H1 (cell line): ENCODE data around the gene RGS13.

Experiments used
- BRCA1 ChIP-seq: IDR thresholded peaks from 2 replicates; pipeline ENCODE4 v1.6.1; 2012; ENCODE audit warnings: low read depth, low read length, improper control_type of control experiment
- CBX5 ChIP-seq: fragments of 300-800, 300-1000 bp; sonication (generic); IDR thresholded peaks from 2 replicates; pipeline ENCODE4 v1.7.1; 2016; ENCODE audit warnings: antibody characterized with exemption, low read length, low read depth
- CREB1 ChIP-seq: IDR thresholded peaks from 2 replicates; pipeline ENCODE4 v1.6.1; 2012; ENCODE audit warnings: inconsistent platforms
- EZH2 ChIP-seq: fragments of 200-600 bp; sonication (generic); IDR thresholded peaks from 2 replicates; pipeline ENCODE4 v1.7.1; 2012; ENCODE audit warnings: low read depth, mild to moderate bottlenecking, moderate library complexity, low read length, inconsistent platforms; ENCODE audit not compliant: severe bottlenecking
- GABPA ChIP-seq: IDR thresholded peaks from 2 replicates; pipeline ENCODE4 v1.6.1; 2011; ENCODE audit warnings: mild to moderate bottlenecking, low read length, moderate library complexity, borderline replicate concordance; ENCODE audit not compliant: insufficient read depth
- NRF1 ChIP-seq: IDR thresholded peaks from 2 replicates; pipeline ENCODE4 v1.6.1; 2011; ENCODE audit warnings: mild to moderate bottlenecking, low read depth, low read length, improper control_type of control experiment
- POLR2A ChIP-seq, 2 experiments: IDR thresholded peaks; 1 replicate in 1 of 2; 2 replicates in 1 of 2; pipeline ENCODE4 v1.6.1; 2011; ENCODE audit warnings: low read depth in 2 of 2, low read length in 2 of 2, mild to moderate bottlenecking in 2 of 2; ENCODE audit errors: control extremely low read depth in 1 of 2
- TEAD4 ChIP-seq: IDR thresholded peaks from 2 replicates; pipeline ENCODE4 v1.6.1; 2012; ENCODE audit warnings: low read depth, low read length, inconsistent platforms, mixed read lengths
- ZNF274 ChIP-seq: IDR thresholded peaks from 2 replicates; pipeline ENCODE4 v1.7.0; 2012; ENCODE audit warnings: low read length, borderline replicate concordance; ENCODE audit errors: extremely low read depth
- TF ChIP-seq, protein P1 (sequence below), 3 experiments: IDR thresholded peaks; 1 replicate in 2 of 3; 2 replicates in 1 of 3; pipeline versions ENCODE4 v1.5.1 to v1.6.1; 2011; ENCODE audit warnings: low read length in 3 of 3, mild to moderate bottlenecking in 3 of 3, inconsistent platforms in 2 of 3, low read depth in 1 of 3, moderate library complexity in 1 of 3; ENCODE audit not compliant: insufficient read depth in 1 of 3; ENCODE audit errors: control extremely low read depth in 1 of 3

DNA sequence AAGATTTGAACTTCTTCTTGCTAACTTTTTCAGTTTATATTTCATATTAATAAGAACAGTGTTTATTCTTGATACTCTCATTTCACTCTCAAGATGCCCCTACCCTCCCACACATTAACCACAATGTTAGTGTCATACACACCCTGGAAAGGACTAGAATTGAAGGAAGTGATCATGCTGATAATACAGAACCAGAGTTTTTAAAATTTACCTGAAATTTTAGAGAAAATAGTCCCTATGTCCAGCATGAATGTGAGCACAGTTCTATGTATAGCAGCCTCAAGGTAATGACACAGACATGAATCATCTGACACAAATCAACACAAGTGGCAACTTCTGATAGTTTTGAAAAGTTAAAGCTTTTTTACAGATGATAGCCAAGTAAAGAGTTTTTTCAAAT is 34.4 kb upstream of the RGS13 start:
- TF ChIP-seq POLR2A (IDR thresholded peaks at IDR 0.05; ENCODE audit: control extremely low read depth in 1 of 2, low read depth in 2 of 2, low read length in 2 of 2) (no peak), CBX5 (no peak), BRCA1 (no peak), CREB1 (no peak), GABPA (no peak), EZH2 (no peak), TEAD4 (no peak), NRF1 (no peak), ZNF274 (no peak)
- TF ChIP-seq, protein P1, sequence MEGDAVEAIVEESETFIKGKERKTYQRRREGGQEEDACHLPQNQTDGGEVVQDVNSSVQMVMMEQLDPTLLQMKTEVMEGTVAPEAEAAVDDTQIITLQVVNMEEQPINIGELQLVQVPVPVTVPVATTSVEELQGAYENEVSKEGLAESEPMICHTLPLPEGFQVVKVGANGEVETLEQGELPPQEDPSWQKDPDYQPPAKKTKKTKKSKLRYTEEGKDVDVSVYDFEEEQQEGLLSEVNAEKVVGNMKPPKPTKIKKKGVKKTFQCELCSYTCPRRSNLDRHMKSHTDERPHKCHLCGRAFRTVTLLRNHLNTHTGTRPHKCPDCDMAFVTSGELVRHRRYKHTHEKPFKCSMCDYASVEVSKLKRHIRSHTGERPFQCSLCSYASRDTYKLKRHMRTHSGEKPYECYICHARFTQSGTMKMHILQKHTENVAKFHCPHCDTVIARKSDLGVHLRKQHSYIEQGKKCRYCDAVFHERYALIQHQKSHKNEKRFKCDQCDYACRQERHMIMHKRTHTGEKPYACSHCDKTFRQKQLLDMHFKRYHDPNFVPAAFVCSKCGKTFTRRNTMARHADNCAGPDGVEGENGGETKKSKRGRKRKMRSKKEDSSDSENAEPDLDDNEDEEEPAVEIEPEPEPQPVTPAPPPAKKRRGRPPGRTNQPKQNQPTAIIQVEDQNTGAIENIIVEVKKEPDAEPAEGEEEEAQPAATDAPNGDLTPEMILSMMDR (IDR thresholded peaks at IDR 0.05; ENCODE audit: control extremely low read depth in 1 of 3, insufficient read depth in 1 of 3, low read depth in 1 of 3, low read length in 3 of 3), result no peak
